ENCODE measurements around the gene PRRG4.

- TF ChIP-seq EZH2 (IDR thresholded peaks at IDR 0.05; ENCODE audit: borderline replicate concordance) (no peak), EZH2phosphoT487 (IDR thresholded peaks at IDR 0.05; ENCODE audit: low read depth, severe bottlenecking, unreplicated experiment) (no peak)
- TF ChIP-seq, protein P1, sequence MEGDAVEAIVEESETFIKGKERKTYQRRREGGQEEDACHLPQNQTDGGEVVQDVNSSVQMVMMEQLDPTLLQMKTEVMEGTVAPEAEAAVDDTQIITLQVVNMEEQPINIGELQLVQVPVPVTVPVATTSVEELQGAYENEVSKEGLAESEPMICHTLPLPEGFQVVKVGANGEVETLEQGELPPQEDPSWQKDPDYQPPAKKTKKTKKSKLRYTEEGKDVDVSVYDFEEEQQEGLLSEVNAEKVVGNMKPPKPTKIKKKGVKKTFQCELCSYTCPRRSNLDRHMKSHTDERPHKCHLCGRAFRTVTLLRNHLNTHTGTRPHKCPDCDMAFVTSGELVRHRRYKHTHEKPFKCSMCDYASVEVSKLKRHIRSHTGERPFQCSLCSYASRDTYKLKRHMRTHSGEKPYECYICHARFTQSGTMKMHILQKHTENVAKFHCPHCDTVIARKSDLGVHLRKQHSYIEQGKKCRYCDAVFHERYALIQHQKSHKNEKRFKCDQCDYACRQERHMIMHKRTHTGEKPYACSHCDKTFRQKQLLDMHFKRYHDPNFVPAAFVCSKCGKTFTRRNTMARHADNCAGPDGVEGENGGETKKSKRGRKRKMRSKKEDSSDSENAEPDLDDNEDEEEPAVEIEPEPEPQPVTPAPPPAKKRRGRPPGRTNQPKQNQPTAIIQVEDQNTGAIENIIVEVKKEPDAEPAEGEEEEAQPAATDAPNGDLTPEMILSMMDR (IDR thresholded peaks at IDR 0.05; ENCODE audit: poor library complexity): no peak
These were observed 65.2 kb downstream of the PRRG4 start for GRCh38 chr11:32894921-32895320.

Measured in hepatocyte (in vitro differentiated cells).